ENCODE measurements around the gene KDR.

KDR gene

DNA sequence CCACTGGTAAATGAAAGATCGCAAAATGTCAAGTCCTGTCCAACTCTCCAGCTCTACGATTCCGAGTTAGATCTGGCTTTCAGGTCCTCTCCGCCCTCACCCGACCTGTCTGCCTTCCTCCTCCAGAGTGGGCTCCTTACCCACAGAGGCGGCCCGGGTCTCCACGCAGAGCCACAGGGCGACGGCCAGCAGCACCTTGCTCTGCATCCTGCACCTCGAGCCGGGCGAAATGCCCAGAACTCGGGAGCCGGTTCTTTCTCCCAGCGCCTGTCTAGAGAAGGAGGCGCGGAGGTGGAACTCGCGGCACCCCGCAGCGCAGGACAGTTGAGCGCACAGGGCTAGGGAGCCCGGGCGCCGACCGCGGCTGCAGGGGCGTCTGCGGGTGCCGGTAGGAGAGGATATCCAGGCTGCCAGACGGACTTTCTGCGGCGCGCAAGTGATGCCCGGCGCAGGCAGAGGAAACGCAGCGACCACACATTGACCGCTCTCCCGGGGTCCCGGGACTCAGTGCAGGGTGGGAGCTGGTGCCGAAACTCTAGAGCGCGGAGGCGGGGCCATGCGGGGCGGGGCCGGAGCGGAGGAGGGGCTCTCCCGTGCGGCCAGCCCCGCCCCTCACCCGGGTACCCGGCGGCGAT lies at the start of gene KDR:
Gene KDR (minus strand): TSS at position 509 of the 635 bp plus-strand sequence. CDS start 302 bp downstream, at position 207.
- peak; percentile 30 for DNase-seq (ENCODE audit: low spot score)

GRCh38 chr4:55173580-55173979 lies 48.2 kb upstream of the KDR start:
- DNase-seq (ENCODE audit: low spot score) = no peak

GRCh38 chr4:55172694-55173287 lies 47.4 kb upstream of the KDR start:
- no peak for DNase-seq (ENCODE audit: low spot score)

DNA sequence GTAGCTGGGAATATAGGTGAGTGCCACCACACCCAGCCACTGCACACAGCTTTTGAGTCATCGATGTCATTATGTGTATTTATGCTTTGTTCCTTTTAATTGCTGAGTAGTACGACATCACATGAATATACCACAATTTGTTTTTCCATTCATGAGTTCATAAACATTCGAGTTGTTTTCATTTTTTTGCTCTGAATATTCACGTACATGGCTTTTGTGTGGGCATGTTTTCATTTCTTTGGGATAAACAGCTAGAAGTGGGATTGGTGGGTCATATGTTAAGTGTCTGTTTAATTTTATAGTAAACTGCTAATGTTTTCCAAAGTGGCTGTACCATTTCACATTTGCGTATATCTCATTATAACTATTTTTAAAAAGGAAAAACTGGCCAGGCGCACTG lies 45.1 kb upstream of the KDR start:
- no peak for DNase-seq (ENCODE audit: low spot score)

DNA sequence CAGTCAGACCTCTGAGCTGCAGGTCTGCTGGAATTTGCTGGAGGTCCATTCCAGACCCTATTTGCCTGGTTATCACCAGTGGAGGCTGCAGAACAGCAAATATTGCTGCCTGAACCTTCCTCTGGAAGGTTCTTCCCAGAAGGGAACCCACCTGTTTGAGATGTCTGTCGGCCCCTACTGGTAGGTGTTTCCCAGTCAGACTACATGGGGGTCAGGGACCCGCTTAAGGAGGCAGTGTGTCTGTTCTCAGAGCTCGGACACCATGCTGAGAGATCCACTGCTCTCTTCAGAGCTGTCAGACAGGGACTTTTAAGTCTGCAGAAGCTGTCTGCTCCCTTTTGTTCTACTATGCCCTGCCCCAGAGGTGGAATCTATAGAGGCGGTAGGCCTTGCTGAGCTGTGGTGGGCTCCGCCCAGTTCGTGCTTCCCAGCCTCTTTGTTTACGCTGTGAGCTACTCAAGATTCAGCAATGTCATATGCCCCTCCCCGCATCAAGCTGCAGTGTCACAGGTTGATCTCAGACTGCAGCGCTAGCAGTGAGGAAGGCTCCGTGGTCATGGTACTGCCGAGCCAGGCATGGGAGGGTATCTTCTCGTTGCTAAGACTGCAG lies 44.1 kb upstream of the KDR start:
- DNase-seq (ENCODE audit: low spot score) = no peak

GRCh38 chr4:55162396-55162795 lies 37.0 kb upstream of the KDR start:
- no peak for DNase-seq (ENCODE audit: low spot score)

DNA sequence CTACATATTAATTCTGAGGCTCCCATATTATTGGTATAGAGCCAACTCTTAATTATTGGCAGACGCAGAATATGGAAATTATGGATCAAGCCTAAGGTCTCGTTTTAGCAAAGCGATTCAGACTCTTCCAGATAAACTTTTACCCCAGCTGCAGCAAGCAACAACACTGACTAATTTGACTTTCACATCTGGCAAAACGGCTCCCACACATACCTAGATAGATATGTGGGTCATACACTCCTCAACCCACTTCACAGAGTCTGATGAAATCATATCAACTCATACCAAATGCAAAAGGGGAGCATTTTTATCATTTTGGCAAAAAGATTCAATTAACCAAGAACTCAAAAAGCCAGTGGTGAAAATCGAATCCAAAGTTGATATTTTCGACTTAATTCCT lies 36.3 kb upstream of the KDR start:
- DNase-seq (ENCODE audit: low spot score) = no peak

GRCh38 chr4:55159851-55160250 lies 34.5 kb upstream of the KDR start:
- DNase-seq (ENCODE audit: low spot score) = no peak

GRCh38 chr4:55158957-55159356 lies 33.6 kb upstream of the KDR start:
- DNase-seq (ENCODE audit: low spot score) = no peak

DNA sequence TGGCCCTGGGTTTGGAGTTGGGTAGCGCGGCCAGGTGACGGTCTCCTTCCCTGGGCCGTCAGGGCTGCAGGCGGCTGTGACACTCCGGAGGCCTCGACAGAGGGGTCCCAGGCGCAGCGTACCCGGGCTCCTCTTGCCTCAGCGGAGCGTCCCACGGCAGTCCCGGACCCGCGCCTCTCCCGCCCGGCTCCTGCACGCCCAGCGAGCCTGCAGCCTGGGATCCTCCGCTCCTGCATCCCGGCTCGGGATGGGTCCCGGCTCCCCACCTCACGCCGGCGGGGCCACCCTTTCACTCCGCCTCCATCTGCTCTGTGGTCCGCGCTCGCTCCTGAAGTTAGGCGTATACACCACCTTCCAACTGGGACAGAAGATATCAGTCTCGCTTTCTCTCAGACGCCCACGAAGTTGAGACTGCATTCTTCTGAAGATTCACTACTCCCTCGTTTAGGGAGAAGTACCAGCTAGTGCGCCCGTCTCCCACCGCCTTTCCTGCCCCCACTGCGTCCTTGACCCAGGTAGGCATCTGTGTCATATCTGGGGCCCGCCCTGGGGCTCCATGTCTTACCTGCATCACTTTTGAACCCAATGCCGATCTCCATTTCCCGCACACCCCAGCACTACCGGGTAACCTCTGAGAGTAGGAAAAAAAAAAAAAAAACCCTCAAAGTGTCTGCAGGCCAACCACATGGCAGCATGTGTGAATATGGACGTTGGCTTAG lies 32.3 kb upstream of the KDR start:
- no peak for DNase-seq (ENCODE audit: low spot score)

DNA sequence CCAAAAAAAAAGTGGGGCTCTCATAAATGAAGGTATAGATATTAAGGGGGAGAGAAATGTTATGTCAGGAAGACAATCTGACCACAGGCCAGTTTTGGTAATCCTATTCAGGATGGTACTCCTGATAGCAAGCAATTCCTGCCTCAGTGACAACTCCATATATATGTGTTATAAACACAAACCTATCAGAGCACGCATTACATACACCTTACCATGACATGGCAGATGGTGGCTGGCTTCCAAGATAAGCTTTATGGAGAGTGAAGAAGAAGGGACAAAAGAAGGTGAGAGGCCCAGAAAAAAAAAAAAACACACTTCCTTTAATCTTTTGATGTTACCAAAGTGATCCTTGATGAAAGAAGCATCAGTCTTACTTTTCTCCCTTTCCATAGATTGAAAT lies 29.5 kb upstream of the KDR start:
- no peak for DNase-seq (ENCODE audit: low spot score)

DNA sequence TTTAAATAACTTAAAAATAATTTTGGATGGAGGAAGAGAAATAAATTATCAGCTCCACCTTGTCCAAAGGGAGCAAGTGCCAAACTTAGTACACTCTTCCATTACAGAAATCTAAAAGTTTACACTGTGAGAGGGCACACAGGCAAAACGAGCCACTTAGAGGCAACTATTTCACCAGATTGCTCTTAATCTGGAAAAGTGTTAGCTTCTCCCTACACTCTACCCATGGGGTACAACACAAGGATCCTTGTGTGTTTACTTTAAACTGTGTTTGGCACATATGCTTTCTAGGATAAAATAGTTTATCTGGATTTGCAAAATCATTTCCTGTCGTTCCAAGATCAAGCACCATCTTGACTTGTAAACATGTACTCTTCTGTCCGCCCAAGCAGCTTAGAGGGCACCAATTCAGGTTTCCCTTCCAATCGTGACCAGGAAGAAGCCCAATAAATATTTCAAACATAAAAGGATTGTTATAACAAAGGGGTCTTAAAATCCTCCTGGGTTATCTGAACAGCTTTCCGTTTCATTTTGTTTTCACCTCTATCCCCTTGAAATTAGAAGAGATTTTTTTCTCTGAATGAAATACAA lies 29.0 kb upstream of the KDR start:
- no peak for DNase-seq (ENCODE audit: low spot score)

DNA sequence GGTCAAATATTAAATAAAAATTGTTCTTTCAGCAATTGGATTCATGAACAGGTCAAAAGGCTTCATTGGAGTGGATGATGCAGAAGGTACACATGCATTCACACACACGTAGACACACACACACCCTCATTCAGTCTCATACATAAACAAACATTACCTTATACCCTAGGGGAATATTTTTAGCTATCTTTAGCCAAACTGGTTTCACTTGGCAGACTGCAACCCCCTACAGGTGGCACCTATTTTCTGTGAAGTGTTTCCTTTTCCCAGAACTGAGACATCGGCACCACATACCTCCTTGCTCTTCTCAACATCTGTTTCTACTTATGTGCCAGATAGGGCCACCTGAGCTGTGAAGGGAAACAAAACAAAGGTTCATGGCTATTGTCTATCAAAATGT lies 18.5 kb upstream of the KDR start:
- no peak for DNase-seq (ENCODE audit: low spot score)

DNA sequence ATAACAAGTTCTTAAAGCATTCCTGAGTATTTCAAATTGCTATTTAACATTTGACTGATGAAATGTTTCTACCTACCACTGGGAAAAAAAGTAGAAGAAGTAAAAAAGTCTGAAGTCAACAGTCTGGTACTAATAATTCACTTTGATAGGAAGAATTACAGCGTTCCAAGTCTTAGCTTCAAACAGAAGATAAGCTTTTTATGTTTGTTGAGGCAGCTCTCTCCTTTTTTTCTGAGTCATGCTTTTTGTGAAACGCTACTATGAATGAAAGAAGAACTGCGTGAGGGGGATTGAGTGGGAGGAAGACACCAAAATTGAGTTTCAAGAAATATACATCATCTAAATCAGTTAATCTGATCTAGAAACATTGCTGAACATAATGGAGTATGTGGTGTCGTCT lies 13.0 kb upstream of the KDR start:
- no peak for DNase-seq (ENCODE audit: low spot score)

DNA sequence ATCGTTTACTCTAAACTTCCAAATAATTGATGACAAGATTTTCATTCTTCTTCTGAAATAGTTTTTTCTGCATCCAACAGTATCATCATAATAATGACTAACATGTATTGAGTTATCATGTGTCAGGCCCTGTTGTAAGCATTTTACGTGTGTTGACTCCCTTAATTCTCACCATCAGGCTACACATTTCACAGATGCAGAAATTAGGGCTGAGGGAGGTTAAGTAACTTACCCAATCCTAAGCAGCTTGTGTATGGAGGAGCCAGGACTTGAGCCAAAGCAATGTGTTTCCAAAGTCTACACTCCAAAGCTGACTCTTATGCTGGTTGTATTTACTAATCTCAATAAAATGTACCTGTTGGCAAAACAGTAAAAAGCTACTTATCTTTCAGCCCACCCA lies 11.2 kb upstream of the KDR start:
- no peak for DNase-seq (ENCODE audit: low spot score)

DNA sequence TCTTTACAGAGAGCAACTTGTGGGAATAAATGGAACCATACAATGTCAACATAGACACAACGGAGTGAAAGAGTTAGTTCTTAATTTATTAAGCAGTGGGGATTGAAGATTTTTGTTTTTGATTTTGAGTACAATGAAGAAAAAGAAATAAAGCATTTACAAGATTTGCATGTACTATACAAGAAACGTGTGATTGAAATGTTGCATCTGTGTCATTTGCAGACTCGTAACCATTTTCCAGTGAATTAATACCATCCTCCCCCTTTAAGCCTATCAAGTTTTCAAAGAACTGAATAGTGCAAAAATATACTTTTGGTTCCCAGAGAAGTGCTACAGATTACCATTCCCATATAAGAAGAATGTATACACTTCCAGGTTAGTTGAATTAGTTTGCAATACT lies 8.6 kb upstream of the KDR start:
- DNase-seq (ENCODE audit: low spot score) = no peak

GRCh38 chr4:55132775-55133174 lies 7.4 kb upstream of the KDR start:
- no peak for DNase-seq (ENCODE audit: low spot score)

- DNase-seq (ENCODE audit: low spot score) = no peak
Observed at GRCh38 chr4:55127521-55127920, 2.1 kb upstream of the KDR start.

DNA sequence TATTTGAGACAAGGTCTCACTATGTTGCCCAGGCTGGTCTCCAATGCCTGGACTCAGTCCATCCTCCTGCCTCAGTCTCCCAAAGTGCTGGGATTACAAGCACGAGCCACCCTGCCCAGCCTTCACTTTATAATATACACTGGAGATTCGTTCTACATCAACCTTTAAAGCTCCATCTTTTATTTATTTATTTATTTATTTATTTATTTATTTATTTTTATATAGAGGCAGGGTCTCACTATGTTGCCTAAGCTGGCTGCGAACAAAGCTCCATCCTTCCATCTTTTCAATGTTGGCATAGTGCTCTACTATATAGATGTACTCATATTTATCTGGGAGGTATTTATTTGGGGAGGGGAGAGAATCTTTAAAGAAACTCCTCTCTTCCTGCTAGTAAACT lies 1.7 kb upstream of the KDR start:
- DNase-seq (ENCODE audit: low spot score) = no peak

DNA sequence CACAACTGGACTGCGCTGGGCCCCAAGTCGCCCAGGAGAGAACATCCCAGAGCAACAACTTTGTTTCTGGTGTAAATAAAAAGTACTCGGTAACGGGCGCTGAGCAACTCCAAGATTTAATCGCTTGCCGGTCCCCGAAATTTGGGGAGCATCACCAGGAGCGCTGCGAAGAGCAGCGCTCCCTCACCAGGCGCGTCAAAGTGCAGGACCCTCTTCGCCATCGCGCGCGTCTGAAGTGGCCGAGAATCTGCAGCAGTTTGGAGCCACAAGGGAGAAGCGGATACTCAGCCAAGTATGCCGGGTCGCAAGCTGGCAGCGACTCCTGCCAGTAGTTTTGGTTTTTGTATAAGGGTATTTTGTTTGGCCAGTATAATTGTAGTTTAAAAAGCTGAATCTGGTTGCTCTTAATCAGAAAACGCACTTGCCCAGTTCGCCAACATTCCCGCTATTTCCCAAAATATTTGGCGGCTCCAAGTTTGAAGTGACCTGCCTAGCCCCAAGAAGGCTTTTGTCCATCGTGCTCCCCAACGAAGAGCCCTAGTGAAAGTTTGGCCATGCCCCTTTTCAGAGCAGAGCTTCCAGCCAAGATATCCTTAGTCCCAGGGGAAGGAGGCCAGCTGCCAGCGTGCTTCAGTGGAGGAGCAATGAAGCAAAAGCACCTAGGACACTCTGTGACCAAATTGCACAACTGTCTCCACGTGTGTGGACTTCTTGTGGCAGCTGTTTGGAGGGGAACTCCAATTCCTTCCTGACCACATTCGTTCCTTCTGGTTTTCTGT lies 557 bp upstream of the KDR start:
- DNase-seq (ENCODE audit: low spot score) = no peak

DNA sequence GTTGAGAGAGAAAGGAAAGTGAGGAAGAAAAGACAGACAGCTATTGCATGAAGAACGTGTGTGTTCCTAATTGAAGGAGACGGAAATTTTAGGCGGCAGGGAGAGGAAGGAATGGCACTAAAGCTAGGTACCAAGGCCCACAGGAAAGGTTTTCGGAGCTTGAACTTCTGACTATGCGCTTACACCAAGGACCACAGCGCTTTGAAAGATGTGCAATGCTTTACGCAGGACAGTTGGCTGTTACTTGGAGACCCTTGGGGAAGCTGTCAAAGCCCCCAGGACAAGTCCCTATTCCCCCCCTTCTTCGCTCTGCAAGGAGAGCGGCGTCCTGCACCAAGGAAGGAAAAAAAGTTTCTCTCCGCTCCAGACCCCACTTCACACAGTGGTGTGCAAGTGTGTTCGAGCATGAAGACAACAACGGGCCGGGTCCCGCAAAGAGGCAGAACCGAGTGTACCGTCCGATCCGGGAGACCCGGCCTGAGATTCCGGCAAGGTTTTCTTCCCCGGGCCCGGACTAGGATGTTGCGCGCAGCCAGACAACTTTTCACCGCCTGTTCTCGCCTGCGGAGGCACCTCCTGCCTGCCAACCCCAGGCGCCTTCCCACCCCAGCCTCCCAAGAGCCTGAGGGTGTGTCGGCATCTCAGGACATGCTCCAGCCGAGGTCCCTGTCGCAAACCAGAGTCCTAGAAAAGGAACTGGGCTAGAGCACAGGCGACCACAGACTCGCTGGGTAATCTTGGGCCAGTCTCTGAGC lies 896 bp downstream of the KDR start:
- DNase-seq (ENCODE audit: low spot score) = no peak
